Duodenal mucosa (tissue), 2 donors: ENCODE data around the gene MB.

Experiments
- H3K27ac ChIP-seq: one replicate; pipeline ENCODE4 v1.7.0; 2013; ENCODE audit warnings: low read depth, low read length
- H3K27me3 ChIP-seq, 2 donors: one replicate each; pipeline ENCODE4 v1.7.0; 2013; ENCODE audit warnings: low read length in 2 of 2, control low read depth in 1 of 2; ENCODE audit not compliant: insufficient read depth in 2 of 2, control insufficient read depth in 1 of 2
- H3K36me3 ChIP-seq, 2 donors: one replicate each; pipeline ENCODE4 v1.7.0; 2013; ENCODE audit warnings: low read length in 2 of 2, control low read depth in 1 of 2; ENCODE audit not compliant: insufficient read depth in 2 of 2, control insufficient read depth in 1 of 2
- H3K4me1 ChIP-seq, 2 donors: one replicate each; pipeline ENCODE4 v1.7.0; 2013; ENCODE audit warnings: low read length in 2 of 2, control low read depth in 1 of 2; ENCODE audit not compliant: insufficient read depth in 2 of 2, control insufficient read depth in 1 of 2
- H3K4me3 ChIP-seq, 2 donors: one replicate each; pipeline ENCODE4 v1.7.0; 2013; ENCODE audit warnings: low read length in 2 of 2, low read depth in 1 of 2
- H3K9ac ChIP-seq, 2 donors: one replicate each; pipeline ENCODE4 v1.7.0; 2013; ENCODE audit warnings: low read length in 2 of 2, low read depth in 1 of 2
- H3K9me3 ChIP-seq, 2 donors: one replicate each; pipeline ENCODE4 v1.7.0; 2013; ENCODE audit warnings: low read length in 2 of 2, control low read depth in 1 of 2; ENCODE audit not compliant: control insufficient read depth in 1 of 2

The MB gene

DNA sequence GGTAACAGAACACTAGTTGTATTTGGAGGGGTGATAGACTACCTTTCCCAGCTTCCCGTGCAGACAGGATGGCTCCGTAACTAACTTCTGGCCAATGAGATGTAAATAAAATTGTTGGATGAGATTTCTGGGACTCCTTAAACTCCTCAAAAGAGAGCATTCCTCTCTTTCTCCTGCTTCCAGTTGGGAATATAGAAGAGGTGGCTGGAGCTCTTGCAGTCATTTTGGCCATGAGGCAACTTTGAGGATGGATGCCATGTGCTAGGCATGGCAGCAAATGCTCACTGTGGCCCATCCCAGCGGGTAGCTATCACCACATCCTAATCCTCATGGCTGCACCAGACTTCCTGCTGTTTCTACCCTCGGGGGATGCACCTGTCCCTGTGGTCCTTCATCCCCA lies 7.4 kb downstream of the MB start:
- Histone ChIP-seq H3K4me3 (no peak overlapping the region), H3K4me1 (peaks cover 0 to 3% of the 10 kb centered on the region in 2 donors), H3K9me3 (no peaks in the 10 kb centered on the region), H3K27ac (no peak overlapping the region), H3K9ac (no peak overlapping the region), H3K36me3 (no peaks in the 10 kb centered on the region), H3K27me3 (peaks cover 3% of the 10 kb centered on the region in 2 donors)

DNA sequence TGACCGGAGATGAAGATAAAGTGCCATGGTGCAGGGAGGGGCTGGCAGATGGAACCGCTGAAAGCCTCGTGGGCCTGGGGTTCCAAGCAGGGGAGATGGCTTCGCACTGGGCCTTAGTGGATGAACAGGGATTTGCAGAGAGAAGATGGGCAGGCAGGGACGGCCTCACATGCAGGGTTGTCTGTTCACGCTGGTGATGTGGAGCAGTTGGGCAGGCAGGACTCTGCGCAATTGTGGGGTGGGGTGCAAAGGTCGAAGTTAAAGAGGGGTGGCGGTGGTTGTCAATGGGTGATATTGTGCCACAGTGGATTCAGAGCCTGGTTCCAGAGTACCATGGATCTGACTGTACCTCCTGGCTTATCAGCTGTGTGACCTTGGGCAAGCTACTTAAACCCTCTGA lies 7.9 kb downstream of the MB start:
- H3K27ac ChIP-seq, result no peak overlapping the region
- H3K27me3 ChIP-seq, result peaks cover 3% of the 10 kb centered on the region in 2 donors
- H3K9me3 ChIP-seq, result no peaks in the 10 kb centered on the region
- no peak overlapping the region for H3K9ac ChIP-seq
- H3K4me3 ChIP-seq, result no peak overlapping the region
- no peaks in the 10 kb centered on the region for H3K36me3 ChIP-seq
- H3K4me1 ChIP-seq, result peaks cover 0 to 3% of the 10 kb centered on the region in 2 donors

DNA sequence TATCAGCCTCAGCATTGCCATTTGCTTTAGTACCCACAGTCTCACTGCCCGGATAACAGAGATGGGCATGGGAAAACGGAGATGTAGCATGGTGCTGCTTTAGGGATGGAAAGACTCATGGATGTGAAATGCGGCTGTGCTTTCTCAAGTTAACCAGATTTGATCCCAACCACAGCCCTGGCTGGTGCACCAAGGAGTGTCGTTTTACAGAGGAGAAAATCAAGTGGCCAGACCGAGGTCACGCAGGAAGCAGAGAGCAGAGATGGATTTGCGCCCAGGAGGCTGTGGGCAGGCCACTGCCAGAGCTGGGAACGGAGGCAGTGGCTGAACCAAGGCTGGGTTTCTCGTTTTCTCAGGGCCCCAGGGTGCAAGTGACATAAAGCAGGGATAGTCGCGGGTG lies 9.0 kb downstream of the MB start:
- Histone ChIP-seq H3K27ac (no peak overlapping the region), H3K4me1 (peaks cover 0 to 3% of the 10 kb centered on the region in 2 donors), H3K9me3 (no peaks in the 10 kb centered on the region), H3K36me3 (no peaks in the 10 kb centered on the region), H3K4me3 (no peak overlapping the region), H3K9ac (no peak overlapping the region), H3K27me3 (peaks cover 3% of the 10 kb centered on the region in 2 donors)

DNA sequence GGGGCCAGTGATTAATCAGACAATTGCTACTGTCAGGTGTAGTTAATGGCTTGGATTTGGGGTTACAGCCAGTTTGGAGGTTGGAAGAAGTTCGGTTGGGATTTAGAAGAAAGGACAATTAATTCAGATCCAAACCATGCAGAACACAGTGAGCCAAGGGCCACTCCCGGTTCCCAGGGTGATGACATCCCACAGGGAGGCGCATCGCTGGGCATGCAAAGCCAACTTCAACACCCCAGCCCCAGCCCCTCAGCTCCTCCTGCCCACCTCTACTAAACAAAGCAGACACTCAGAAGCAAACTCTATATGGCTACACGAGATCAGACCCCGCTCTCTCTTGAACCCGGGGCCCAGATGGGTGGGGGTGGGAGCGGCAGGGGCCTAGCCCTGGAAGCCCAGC lies 10.2 kb downstream of the MB start:
- Histone ChIP-seq H3K36me3 (no peaks in the 10 kb centered on the region), H3K9ac (no peak overlapping the region), H3K27me3 (peaks cover 3% of the 10 kb centered on the region in 2 donors), H3K27ac (no peak overlapping the region), H3K4me3 (no peak overlapping the region), H3K4me1 (peaks cover 0 to 3% of the 10 kb centered on the region in 2 donors), H3K9me3 (no peaks in the 10 kb centered on the region)

DNA sequence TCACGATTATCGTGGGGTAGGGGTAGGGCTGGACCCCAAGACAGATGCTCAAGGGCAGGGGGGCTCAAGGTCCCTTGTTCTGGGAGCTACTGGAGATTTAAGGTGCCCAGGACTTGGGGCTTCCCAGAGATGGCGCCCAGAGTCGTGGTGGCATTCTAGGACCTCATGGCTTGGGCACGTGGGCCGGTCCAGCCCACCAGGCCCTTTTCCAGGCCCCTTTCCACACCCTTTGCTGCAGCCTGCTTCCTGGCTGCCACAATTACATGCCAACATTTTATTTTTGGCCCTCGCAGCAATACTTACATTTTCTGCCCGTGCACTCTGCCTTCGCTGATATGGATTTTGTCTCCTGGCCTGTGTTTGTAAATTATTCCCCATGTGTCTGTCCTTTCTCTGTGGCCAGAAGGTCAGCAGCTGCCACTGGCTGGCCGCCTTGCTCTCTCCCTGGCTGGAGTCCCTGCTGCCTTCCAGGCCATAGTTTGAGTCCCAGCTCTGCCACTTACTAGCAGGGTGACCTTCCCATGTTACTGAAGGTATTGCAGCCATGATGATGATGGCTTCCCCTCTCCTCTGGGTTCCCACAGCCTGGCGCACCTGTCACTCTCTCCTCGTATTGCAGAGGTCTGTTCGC lies 11.2 kb downstream of the MB start:
- Histone ChIP-seq H3K36me3 (no peaks in the 10 kb centered on the region), H3K9ac (no peak overlapping the region), H3K9me3 (no peaks in the 10 kb centered on the region), H3K27ac (no peak overlapping the region), H3K4me3 (no peak overlapping the region), H3K4me1 (peaks cover 0 to 3% of the 10 kb centered on the region in 2 donors), H3K27me3 (peaks cover 3% of the 10 kb centered on the region in 2 donors)

DNA sequence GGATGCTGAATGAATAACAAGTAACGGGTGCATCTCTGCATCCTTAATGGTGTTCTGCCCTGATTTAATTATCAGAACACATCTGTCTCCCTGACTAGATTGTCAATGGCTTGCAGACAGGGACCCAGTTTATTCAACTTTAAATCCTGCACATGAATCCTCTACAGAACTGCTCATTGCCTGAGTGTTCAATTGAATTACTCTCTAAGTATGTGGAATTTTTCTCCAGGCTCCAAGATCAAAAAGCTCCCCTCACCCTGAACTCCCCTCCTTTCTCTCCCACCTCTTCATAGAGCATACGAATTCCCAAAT lies 11.8 kb downstream of the MB start:
- no peaks in the 10 kb centered on the region for H3K9me3 ChIP-seq
- H3K27ac ChIP-seq, result no peak overlapping the region
- no peak overlapping the region for H3K4me3 ChIP-seq
- peaks cover 3% of the 10 kb centered on the region in 2 donors for H3K27me3 ChIP-seq
- peaks cover 0 to 3% of the 10 kb centered on the region in 2 donors for H3K4me1 ChIP-seq
- no peak overlapping the region for H3K9ac ChIP-seq
- H3K36me3 ChIP-seq, result no peaks in the 10 kb centered on the region

DNA sequence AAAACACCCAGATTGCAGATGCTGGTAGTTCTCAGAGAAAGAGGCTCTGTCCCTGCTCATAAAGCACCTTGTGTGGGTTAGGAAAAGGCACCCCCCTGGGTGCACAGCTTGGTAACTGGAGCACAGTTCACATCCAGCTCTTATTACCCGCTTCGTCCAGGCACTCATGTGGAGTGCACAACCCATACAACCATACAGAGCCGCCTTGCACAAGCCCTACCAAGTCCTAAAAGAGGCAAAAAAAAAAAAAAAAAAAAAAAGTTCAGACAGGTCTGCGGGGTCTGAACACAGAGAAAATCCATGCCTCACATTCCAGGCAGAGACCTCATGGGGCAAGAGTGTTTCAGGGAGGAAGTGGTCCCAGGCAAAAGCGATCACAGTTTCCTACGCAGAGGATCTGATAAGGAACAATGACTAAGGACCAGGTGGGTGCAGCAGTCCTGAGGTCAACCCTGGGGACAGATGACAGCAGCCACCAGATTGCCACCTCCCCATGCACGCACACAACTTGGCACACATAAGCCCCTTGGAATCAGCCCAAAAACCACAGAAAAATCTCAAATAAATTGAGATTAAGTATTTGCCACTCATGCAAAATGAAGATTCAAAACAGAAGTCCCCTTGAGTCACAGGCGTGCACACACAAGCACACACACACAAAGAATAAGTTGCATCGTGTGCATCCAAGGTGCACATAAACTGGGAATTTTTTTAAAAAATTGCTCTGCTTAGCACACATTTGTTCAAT lies 12.3 kb downstream of the MB start:
- no peak overlapping the region for H3K27ac ChIP-seq
- no peaks in the 10 kb centered on the region for H3K36me3 ChIP-seq
- no peak overlapping the region for H3K9ac ChIP-seq
- H3K27me3 ChIP-seq, result peaks cover under 1 to 3% of the 10 kb centered on the region in 2 donors
- H3K4me1 ChIP-seq, result peaks cover 0 to 3% of the 10 kb centered on the region in 2 donors
- no peak overlapping the region for H3K4me3 ChIP-seq
- no peaks in the 10 kb centered on the region for H3K9me3 ChIP-seq

DNA sequence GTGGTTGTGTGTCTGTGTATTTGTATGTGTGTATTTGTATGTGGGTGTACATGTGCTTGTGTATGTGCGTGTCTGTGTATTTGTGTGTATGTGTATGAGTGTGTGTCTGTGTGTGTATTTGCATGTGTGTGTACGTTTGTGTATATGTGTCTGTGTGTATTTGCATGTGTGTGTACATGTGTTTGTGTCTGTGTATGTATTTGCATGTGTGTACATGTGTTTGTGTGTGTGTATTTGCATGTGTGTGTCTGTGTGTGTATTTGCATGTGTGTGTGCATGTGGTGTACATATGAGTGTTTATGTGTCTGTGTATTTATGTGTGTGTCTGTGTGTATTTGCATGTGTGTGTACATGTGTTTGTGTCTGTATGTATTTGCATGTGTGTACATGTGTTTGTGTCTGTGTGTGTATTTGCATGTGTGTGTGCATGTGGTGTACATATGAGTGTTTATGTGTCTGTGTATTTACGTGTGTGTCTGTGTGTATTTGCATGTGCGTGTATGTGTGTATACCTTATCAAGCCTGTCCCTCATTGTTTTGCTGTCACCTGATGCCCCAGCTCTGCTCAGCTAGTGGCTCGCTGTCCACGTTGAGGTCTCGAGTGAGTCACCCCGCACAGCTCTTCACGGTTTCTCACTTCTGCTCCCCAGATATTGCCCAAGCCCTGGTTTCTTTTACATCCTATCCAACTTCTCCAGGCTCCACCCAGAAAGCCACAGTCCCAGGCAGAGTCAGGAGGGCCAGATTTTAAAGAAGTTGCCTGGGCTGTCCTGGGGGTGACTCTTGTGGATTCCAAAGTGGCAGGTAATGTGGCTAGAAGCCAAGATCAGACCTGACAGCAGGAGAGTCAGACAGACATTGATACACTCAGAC lies 15.2 kb downstream of the MB start:
- Histone ChIP-seq H3K27ac (no peak overlapping the region), H3K36me3 (no peaks in the 10 kb centered on the region), H3K27me3 (peaks cover 0 to 3% of the 10 kb centered on the region in 2 donors), H3K4me1 (peaks cover 0 to 3% of the 10 kb centered on the region in 2 donors), H3K9ac (no peak overlapping the region), H3K9me3 (no peaks in the 10 kb centered on the region), H3K4me3 (no peak overlapping the region)

DNA sequence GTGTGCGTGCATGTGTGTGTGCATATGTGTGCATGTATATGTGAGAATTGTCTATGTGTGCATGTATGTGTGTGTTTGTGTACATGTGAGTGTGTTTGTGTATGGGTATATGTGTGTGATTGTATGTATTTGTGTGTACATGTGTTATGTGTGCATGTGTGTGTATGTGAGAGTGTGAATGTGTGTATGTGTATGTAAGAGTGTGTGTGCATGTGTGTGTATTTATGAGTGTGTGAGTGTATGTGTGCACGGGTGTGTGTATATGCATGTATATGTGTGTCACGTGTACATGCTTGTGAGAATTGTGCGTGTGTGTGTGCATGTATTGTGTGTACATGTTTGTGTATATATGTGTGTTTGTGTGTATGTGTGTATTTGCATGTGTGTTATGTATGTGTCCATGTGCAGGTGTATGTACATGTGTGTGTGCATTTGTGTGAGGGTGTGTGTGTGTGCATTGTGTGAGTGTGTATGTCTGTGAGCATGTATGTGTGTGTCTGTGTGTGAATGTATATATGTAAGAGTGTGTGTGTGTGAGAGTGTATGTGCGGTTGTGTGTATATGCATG lies 16.0 kb downstream of the MB start:
- Histone ChIP-seq H3K9me3 (no peaks in the 10 kb centered on the region), H3K4me3 (no peak overlapping the region), H3K27me3 (peaks cover 0 to 3% of the 10 kb centered on the region in 2 donors), H3K27ac (no peak overlapping the region), H3K36me3 (no peaks in the 10 kb centered on the region), H3K9ac (no peak overlapping the region), H3K4me1 (peaks cover 0 to 3% of the 10 kb centered on the region in 2 donors)

DNA sequence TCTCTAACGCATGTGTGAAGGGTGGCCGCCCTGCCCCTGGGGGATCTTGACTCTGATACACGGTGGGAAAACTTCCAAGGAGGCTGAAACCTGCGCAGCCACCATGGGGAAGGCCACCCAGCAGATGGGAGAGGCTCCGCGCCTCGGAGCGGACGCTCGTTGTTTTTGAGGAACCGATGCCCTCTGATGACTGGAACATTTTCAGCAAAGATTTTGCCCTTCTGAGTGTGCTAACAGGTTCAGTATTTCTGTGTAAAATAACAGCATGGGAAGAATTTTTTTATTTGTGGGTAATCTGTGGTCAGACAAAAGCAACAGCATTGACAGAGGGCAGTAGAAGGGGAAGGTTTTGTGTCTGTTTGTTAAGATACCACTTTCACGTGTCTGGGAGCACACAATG lies 16.7 kb downstream of the MB start:
- Histone ChIP-seq H3K9me3 (no peaks in the 10 kb centered on the region), H3K4me1 (peaks cover 0 to 3% of the 10 kb centered on the region in 2 donors), H3K9ac (no peak overlapping the region), H3K27ac (no peak overlapping the region), H3K27me3 (no peaks in the 10 kb centered on the region), H3K4me3 (no peak overlapping the region), H3K36me3 (no peaks in the 10 kb centered on the region)
